Measurements from ENCODE around the gene RNPEPL1.

DNA sequence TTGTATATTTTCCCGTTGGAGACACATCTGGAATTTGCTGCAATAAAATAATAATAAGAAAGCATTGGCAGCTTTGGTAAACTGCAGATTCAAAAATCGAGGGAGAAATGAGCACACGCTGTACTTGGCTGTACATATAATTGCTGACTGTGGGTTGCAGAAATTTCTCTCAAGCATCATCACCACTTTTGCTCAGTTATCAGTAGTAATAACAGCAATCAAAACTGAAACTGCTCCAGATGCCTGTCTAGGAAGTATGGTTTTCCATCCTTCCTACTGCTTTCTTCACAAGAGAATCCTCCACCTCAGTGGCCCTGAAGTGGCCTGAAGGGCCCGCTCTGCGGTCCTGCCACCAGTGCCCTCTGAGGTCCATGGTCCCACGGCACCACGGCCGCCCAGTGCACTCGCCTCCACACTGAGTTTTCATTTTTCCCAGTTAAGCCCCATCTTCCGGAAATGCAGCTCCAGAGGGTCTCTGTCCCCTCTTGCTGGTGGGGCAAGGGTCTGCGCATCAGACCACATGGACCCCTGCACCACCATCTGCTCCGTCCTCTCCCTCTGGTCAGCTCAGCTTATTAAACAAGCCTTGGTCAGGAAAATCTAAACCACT lies 4.2 kb upstream of the RNPEPL1 start:
- TF ChIP-seq EP300 (IDR thresholded peaks at IDR 0.05) = no peak
- TF ChIP-seq, protein P1, sequence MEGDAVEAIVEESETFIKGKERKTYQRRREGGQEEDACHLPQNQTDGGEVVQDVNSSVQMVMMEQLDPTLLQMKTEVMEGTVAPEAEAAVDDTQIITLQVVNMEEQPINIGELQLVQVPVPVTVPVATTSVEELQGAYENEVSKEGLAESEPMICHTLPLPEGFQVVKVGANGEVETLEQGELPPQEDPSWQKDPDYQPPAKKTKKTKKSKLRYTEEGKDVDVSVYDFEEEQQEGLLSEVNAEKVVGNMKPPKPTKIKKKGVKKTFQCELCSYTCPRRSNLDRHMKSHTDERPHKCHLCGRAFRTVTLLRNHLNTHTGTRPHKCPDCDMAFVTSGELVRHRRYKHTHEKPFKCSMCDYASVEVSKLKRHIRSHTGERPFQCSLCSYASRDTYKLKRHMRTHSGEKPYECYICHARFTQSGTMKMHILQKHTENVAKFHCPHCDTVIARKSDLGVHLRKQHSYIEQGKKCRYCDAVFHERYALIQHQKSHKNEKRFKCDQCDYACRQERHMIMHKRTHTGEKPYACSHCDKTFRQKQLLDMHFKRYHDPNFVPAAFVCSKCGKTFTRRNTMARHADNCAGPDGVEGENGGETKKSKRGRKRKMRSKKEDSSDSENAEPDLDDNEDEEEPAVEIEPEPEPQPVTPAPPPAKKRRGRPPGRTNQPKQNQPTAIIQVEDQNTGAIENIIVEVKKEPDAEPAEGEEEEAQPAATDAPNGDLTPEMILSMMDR (IDR thresholded peaks at IDR 0.05) = no peak
